Gastrocnemius medialis (tissue), 4 donors: ENCODE data around the gene GABPB2. TPM values are rescaled to one million over a fixed set of nuclear protein-coding genes. Genes with fewer than 3 reads are reported as not detected.

ENCODE experiments used
- ATAC-seq, 2 donors: fragments of 150-250 bp; one replicate each; pipeline ENCODE4 v1.9.1; 2016
- DNase-seq, 2 donors: peaks; one replicate each; pipeline ENCODE4 v3.0.0-alpha.2; 2019
- H3K27ac ChIP-seq, 4 donors: fragments of 200-600 bp; sonication (generic); 1 replicate in 1 of 4; 2 replicates in 3 of 4; pipeline ENCODE4 v1.5.1; 2016 to 2018; ENCODE audit warnings: mild to moderate bottlenecking in 2 of 4, moderate library complexity in 1 of 4
- H3K27me3 ChIP-seq, 3 donors: fragments of 200-600 bp; sonication (generic) in 2 of 3; 1 replicate in 1 of 3; 2 replicates in 2 of 3; pipeline versions ENCODE4 v1.5.1 to v1.6.0; 2016 to 2019; ENCODE audit warnings: mild to moderate bottlenecking in 1 of 3, moderate library complexity in 1 of 3
- H3K36me3 ChIP-seq, 2 donors: fragments of 200-600 bp; sonication (generic) in 1 of 2; one replicate each; pipeline ENCODE4 v1.5.1; 2017 to 2018
- H3K4me1 ChIP-seq, 2 donors: fragments of 200-600 bp; sonication (generic) in 1 of 2; one replicate each; pipeline ENCODE4 v1.5.1; 2016 to 2017; ENCODE audit warnings: mild to moderate bottlenecking in 2 of 2
- H3K4me3 ChIP-seq, 4 donors: fragments of 200-600 bp; sonication (generic) in 3 of 4; 1 replicate in 1 of 4; 2 replicates in 3 of 4; pipeline ENCODE4 v1.5.1; 2016 to 2019; ENCODE audit warnings: mild to moderate bottlenecking in 2 of 4
- H3K9me3 ChIP-seq, 3 donors: fragments of 200-600 bp; sonication (generic) in 2 of 3; 1 replicate in 1 of 3; 2 replicates in 2 of 3; pipeline ENCODE4 v1.5.1; 2016 to 2019
- POLR2A ChIP-seq, 2 donors: fragments of 450-650 bp; IDR thresholded peaks; one replicate each; pipeline ENCODE4 v1.6.1; 2017; ENCODE audit warnings: antibody characterized with exemption in 2 of 2, mild to moderate bottlenecking in 2 of 2, moderate library complexity in 2 of 2
- in situ Hi-C, 4 donors: fragments of 200-750 bp; cut with MboI; loops; one replicate each; pipeline versions ENCODE4 v1.15.0 to v1.8.0; 2017; ENCODE audit warnings: low sequenced_read_pairs in 4 of 4
- intact Hi-C: fragments of 100-400 bp; cut with DNase I; formaldehyde crosslinking; loops from one replicate; pipeline ENCODE4 v1.15.1; 2023; ENCODE audit warnings: low total_unique reads
- total RNA-seq, 4 donors: library from RNA; depleted of rRNA; stranded (reverse); fragments of >200 nt; gene quantifications; one replicate each; pipeline versions ENCODE4 v1.1.0 to v1.2.3, GENCODE V29; 2016
- TF ChIP-seq, protein P1 (sequence below), 5 experiments: fragments of 450-650 bp in 3 of 5; fragments of 200-600 bp in 2 of 5; sonication (generic) in 2 of 5; IDR thresholded peaks in 4 of 5; conservative IDR thresholded peaks in 1 of 5; 1 replicate in 4 of 5; 2 replicates in 1 of 5; pipeline ENCODE4 v1.5.1; 2016 to 2019; ENCODE audit warnings: antibody characterized with exemption in 5 of 5, mild to moderate bottlenecking in 3 of 5, moderate library complexity in 3 of 5

Gene GABPB2
- total RNA-seq, 4 donors from 2014 or later: 11.9 to 20.5 (median 17.9) TPM

DNA sequence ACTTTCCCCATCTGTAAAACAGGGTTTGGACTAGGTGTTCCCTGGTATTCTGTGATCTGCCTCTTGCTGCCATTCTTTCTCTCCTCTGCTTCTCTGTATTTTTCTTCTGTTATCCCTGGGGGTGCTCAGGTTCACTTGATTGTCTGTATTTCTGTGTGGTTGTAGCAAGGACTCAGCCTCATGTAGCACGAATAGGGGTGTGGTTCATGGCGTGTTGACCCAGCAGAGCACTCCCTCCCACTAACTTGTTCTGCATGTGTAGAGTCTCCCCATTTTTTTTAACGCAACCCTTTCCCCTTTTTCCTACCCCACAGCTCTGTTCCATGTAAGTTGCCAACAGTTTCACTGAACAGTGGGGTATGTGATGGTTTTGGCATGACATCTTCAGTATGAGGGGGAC is 35.4 kb upstream of the GABPB2 start:
- Histone ChIP-seq H3K27ac (no peak overlapping the region), H3K9me3 (no peaks in the 10 kb centered on the region), H3K4me1 (no peaks in the 10 kb centered on the region), H3K36me3 (peaks cover 0 to 36% of the 10 kb centered on the region in 2 donors), H3K4me3 (no peak overlapping the region), H3K27me3 (no peaks in the 10 kb centered on the region)
- intact Hi-C loops (no loop called here), in situ Hi-C loops (no loop called here)
- no peak for TF ChIP-seq POLR2A (IDR thresholded peaks at IDR 0.05)
- TF ChIP-seq, protein P1, sequence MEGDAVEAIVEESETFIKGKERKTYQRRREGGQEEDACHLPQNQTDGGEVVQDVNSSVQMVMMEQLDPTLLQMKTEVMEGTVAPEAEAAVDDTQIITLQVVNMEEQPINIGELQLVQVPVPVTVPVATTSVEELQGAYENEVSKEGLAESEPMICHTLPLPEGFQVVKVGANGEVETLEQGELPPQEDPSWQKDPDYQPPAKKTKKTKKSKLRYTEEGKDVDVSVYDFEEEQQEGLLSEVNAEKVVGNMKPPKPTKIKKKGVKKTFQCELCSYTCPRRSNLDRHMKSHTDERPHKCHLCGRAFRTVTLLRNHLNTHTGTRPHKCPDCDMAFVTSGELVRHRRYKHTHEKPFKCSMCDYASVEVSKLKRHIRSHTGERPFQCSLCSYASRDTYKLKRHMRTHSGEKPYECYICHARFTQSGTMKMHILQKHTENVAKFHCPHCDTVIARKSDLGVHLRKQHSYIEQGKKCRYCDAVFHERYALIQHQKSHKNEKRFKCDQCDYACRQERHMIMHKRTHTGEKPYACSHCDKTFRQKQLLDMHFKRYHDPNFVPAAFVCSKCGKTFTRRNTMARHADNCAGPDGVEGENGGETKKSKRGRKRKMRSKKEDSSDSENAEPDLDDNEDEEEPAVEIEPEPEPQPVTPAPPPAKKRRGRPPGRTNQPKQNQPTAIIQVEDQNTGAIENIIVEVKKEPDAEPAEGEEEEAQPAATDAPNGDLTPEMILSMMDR (IDR thresholded peaks at IDR 0.05 in 4 of 5, conservative IDR thresholded peaks at IDR 0.05 in 1 of 5): no peak
- DNase-seq: no peak
- no peak for ATAC-seq

DNA sequence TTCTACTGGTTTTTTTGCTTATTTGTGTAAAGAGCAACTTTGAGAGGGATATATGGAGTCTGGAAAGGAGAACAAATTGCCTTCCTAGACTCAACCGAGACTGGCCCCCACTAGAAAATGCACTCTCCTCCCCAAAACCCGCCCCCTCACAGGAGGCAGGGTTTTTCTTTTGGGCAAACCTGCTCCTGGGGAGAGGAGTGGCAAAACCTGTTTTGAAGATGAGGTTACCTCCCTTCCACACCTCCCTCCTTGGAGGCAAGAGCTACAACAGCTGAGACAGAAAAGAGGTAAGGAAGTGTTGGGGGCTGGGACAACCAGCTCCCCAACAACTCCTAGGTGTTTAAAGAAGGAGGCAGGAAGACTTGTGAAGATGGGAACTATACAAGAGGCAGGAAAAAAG is 34.2 kb upstream of the GABPB2 start, which contains the start of gene BNIPL:
BNIPL (plus strand) TSS at position 231 of the 400 bp plus-strand sequence; CDS start at position 371, 140 bp downstream.
- intact Hi-C loops: no loop called here
- TF ChIP-seq, protein P1 (IDR thresholded peaks at IDR 0.05 in 4 of 5, conservative IDR thresholded peaks at IDR 0.05 in 1 of 5): no peak
- no peak for TF ChIP-seq POLR2A (IDR thresholded peaks at IDR 0.05)
- in situ Hi-C loops: no loop called here

DNA sequence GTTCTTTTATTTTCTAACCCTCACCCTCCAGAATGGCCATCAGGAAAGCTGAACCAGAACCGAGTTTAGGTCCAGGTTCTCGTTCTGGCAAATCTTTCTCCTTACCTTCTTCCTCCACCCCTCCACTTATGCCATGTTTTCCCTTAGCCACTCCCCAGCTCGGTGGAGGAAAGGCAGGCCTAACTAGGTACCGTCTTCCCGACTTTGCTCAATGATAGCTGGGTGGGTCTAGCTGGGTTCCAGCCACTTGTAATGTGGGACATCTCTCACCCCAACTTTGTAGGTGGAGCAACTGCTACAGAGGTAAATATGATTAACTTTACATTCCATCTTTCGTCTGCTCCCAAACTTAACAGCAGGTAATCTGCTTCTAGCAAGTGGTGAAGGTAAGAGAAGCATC is 33.5 kb upstream of the GABPB2 start:
- TF ChIP-seq, protein P1 (IDR thresholded peaks at IDR 0.05 in 4 of 5, conservative IDR thresholded peaks at IDR 0.05 in 1 of 5): no peak
- no peak for TF ChIP-seq POLR2A (IDR thresholded peaks at IDR 0.05)
- in situ Hi-C loops (no loop called here), intact Hi-C loops (no loop called here)

More for the DNA sequence above, 34.2 kb upstream of the GABPB2 start, which contains the start of gene BNIPL:
- no peak within 1 kb of the TSS for H3K4me3 ChIP-seq
- no peaks in the 10 kb centered on the region for H3K27me3 ChIP-seq
- H3K4me1 ChIP-seq: no peaks in the 10 kb centered on the region
- ATAC-seq (no peak), DNase-seq (no peak)
- H3K36me3 ChIP-seq: peaks cover 0 to 25% of the 10 kb centered on the region in 2 donors
- no peak within 1 kb of the TSS for H3K27ac ChIP-seq
- no peaks in the 10 kb centered on the region for H3K9me3 ChIP-seq

DNA sequence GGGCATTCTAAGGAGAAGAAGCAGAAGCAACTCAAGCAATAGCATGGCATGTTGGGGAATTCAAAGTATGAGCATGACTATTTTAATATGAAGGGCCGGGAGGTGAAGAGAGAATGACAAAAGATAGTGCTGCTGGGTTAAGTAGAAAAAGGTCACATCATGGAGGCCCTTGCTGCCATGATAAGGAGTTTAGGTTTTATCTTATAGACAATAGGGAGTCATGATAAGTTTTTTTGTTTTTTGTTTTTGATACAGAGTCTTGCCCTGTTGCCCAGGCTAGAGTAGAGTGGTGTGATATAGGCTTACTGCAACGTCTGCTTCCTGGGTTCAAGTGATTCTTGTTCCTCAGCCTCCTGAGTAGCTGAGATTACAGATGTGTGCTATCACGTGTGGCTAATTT is 31.0 kb upstream of the GABPB2 start:
- Histone ChIP-seq H3K36me3 (peaks cover 0 to 12% of the 10 kb centered on the region in 2 donors), H3K27me3 (no peaks in the 10 kb centered on the region), H3K27ac (no peak overlapping the region), H3K4me1 (no peaks in the 10 kb centered on the region), H3K9me3 (no peaks in the 10 kb centered on the region), H3K4me3 (no peak overlapping the region)
- TF ChIP-seq, protein P1 (IDR thresholded peaks at IDR 0.05 in 4 of 5, conservative IDR thresholded peaks at IDR 0.05 in 1 of 5): no peak
- no peak for TF ChIP-seq POLR2A (IDR thresholded peaks at IDR 0.05)
- in situ Hi-C loops (no loop called here), intact Hi-C loops (no loop called here)
- no peak for DNase-seq
- no peak for ATAC-seq

More for the DNA sequence above, 33.5 kb upstream of the GABPB2 start:
- H3K4me3 ChIP-seq: no peak overlapping the region
- H3K9me3 ChIP-seq: no peaks in the 10 kb centered on the region
- DNase-seq (no peak), ATAC-seq (no peak)
- H3K27me3 ChIP-seq: no peaks in the 10 kb centered on the region
- H3K36me3 ChIP-seq: peaks cover 0 to 23% of the 10 kb centered on the region in 2 donors
- H3K4me1 ChIP-seq: no peaks in the 10 kb centered on the region
- no peak overlapping the region for H3K27ac ChIP-seq

DNA sequence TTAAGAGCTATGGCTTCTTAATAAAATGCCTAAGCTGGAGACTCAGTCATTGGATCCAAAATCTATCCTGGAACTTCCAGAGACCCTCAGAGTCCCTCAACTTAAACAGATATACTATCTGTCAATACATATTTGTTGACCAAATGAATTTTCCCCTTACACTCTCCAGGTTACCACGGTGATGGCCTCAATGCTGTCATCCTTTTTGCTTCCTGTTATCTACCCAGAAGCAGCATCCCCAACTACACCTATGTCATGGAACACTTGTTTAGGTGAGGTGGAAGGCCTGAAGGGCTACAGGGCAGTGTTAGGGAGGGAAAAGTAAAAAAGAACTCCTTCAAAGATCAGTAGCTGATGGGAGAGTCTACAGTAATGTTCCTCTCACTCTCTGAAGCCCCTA is 27.4 kb upstream of the GABPB2 start:
- H3K9me3 ChIP-seq: no peaks in the 10 kb centered on the region
- ATAC-seq (no peak), DNase-seq (no peak)
- H3K27ac ChIP-seq: no peak overlapping the region
- no peaks in the 10 kb centered on the region for H3K27me3 ChIP-seq
- TF ChIP-seq, protein P1 (IDR thresholded peaks at IDR 0.05 in 4 of 5, conservative IDR thresholded peaks at IDR 0.05 in 1 of 5): no peak
- TF ChIP-seq POLR2A (IDR thresholded peaks at IDR 0.05): no peak
- H3K4me3 ChIP-seq: no peak overlapping the region
- intact Hi-C loops: no loop called here
- no peaks in the 10 kb centered on the region for H3K36me3 ChIP-seq
- in situ Hi-C loops: no loop called here
- H3K4me1 ChIP-seq: peaks cover 0 to 4% of the 10 kb centered on the region in 2 donors
